Measurements from ENCODE around the gene GUCY1A2. TPM values are rescaled to one million over a fixed set of nuclear protein-coding genes. Genes with fewer than 3 reads are reported as not detected.

Gene GUCY1A2
- total and polyA plus RNA-seq, 2 donors (not counting 3 experiments of a cell fraction or from before 2014, with no cell fraction given), result 0.02 to 0.03 TPM

DNA sequence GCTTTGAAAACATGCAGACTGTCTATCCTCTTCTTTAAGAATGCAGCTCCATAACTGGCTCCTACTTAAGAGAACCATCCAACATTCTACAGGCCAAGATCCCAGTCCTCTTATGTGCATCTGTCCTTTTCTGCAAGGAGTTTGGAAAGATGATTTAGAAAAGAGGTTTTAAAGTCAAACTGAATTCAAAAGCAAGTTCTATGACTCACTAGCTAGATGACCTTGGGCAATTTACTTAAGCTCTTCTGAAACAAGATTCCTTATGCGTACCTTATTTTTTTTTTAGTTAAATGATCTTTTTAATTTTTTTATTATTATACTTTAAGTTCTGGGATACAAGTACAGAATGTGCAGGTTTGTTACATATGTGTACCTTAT lies 29.2 kb downstream of the GUCY1A2 start:
- DNase-seq (ENCODE audit: low read depth, low spot score), result no peak
- no peak overlapping the region for H3K9ac ChIP-seq (replicated peaks; ENCODE audit: extremely low read depth, insufficient read depth, low read length)
- no peaks in the 10 kb centered on the region for H3K79me2 ChIP-seq (ENCODE audit: control insufficient read depth, insufficient read depth, low read length)
- H3K36me3 ChIP-seq (ENCODE audit: control insufficient read depth in 2 of 2, extremely low read depth in 1 of 2, insufficient read depth in 2 of 2, low read length in 2 of 2), result no peaks in the 10 kb centered on the region
- no peak overlapping the region for H2AFZ ChIP-seq (ENCODE audit: low read depth, low read length)
- H3K9me3 ChIP-seq (replicated peaks; ENCODE audit: control insufficient read depth, insufficient read depth, low read length), result no peaks in the 10 kb centered on the region
- no peak overlapping the region for H3K4me3 ChIP-seq (replicated peaks in 1 of 3; ENCODE audit: insufficient read depth in 1 of 3, low read depth in 1 of 3, low read length in 3 of 3)
- no peaks in the 10 kb centered on the region for H3K4me1 ChIP-seq (ENCODE audit: control insufficient read depth, extremely low read depth, insufficient read depth, low read length)
- BruUV-seq (replicated peaks), result no TSS peak
- CTCF ChIA-PET, result no interaction called here
- intact Hi-C loops (cut with micrococcal nuclease), result no loop called here
- FAIRE-seq, result no peak
- no peaks in the 10 kb centered on the region for H4K20me1 ChIP-seq (replicated peaks; ENCODE audit: control insufficient read depth, extremely low read depth, insufficient read depth, low read length)
- H3K9me1 ChIP-seq (replicated peaks; ENCODE audit: control insufficient read depth, extremely low read depth, insufficient read depth, low read length), result no peaks in the 10 kb centered on the region
- H3K4me2 ChIP-seq (ENCODE audit: insufficient read depth, low read length), result no peak overlapping the region
- dilution Hi-C loops (cut with MboI; ENCODE audit: extremely low pct_ligation_motif_present, low sequenced_read_pairs), result no loop called here
- POLR2A ChIA-PET, result no interaction called here
- no peak overlapping the region for H3K27ac ChIP-seq (ENCODE audit: insufficient read depth, low read depth, low read length)
- no peaks in the 10 kb centered on the region for H3K27me3 ChIP-seq (ENCODE audit: control insufficient read depth in 2 of 2, insufficient read depth in 2 of 2, low read length in 2 of 2)
- TF ChIP-seq FOS (IDR thresholded peaks at IDR 0.05; ENCODE audit: borderline replicate concordance, insufficient read depth, low read length) (no peak), JUN (IDR thresholded peaks at IDR 0.05; ENCODE audit: borderline replicate concordance, insufficient read depth, insufficient read length, low read depth) (no peak), MYC (IDR thresholded peaks at IDR 0.05; ENCODE audit: low read depth, low read length) (no peak), GATA2 (IDR thresholded peaks at IDR 0.05; ENCODE audit: insufficient read depth, insufficient read length, low read depth, low read length) (no peak), POLR2AphosphoS5 (IDR thresholded peaks at IDR 0.05; ENCODE audit: insufficient read depth, low read depth, low read length) (no peak), POLR2A (IDR thresholded peaks at IDR 0.05; ENCODE audit: low read depth, low read length) (no peak), EZH2 (IDR thresholded peaks at IDR 0.05; ENCODE audit: borderline replicate concordance, low read depth, low read length, severe bottlenecking) (no peak)
- TF ChIP-seq, protein P1, sequence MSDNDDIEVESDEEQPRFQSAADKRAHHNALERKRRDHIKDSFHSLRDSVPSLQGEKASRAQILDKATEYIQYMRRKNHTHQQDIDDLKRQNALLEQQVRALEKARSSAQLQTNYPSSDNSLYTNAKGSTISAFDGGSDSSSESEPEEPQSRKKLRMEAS (IDR thresholded peaks at IDR 0.05; ENCODE audit: insufficient read depth, insufficient read length), result no peak
- TF ChIP-seq, protein P2, sequence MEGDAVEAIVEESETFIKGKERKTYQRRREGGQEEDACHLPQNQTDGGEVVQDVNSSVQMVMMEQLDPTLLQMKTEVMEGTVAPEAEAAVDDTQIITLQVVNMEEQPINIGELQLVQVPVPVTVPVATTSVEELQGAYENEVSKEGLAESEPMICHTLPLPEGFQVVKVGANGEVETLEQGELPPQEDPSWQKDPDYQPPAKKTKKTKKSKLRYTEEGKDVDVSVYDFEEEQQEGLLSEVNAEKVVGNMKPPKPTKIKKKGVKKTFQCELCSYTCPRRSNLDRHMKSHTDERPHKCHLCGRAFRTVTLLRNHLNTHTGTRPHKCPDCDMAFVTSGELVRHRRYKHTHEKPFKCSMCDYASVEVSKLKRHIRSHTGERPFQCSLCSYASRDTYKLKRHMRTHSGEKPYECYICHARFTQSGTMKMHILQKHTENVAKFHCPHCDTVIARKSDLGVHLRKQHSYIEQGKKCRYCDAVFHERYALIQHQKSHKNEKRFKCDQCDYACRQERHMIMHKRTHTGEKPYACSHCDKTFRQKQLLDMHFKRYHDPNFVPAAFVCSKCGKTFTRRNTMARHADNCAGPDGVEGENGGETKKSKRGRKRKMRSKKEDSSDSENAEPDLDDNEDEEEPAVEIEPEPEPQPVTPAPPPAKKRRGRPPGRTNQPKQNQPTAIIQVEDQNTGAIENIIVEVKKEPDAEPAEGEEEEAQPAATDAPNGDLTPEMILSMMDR (IDR thresholded peaks at IDR 0.05; ENCODE audit: extremely low read depth in 1 of 2, insufficient read depth in 1 of 2, low read depth in 1 of 2, low read length in 2 of 2), result no peak
